Endothelial cell of umbilical vein (primary cell): ENCODE data around the gene RETREG2. TPM values are rescaled to one million over a fixed set of nuclear protein-coding genes. Genes with fewer than 3 reads are reported as not detected.
A peak's percentile ranks its signal among the peaks of the same experiment; 100 is the strongest.

Experiments used
- Bru-seq: library from RNA; stranded (reverse); fragments of 400-500 nt; gene quantifications from one replicate; lab custom pipeline; 2021; lab: Mats Ljungman, UMichigan
- BruChase-seq, 2 experiments: library from RNA; stranded (reverse); fragments of 400-500 nt; gene quantifications; one replicate each; lab custom pipeline; 2021; lab: Mats Ljungman, UMichigan
- BruUV-seq: library from RNA; stranded (reverse); fragments of 400-500 nt; replicated peaks from 2 replicates; lab custom pipeline; 2021; lab: Mats Ljungman, UMichigan
- CTCF ChIA-PET: fragments of 300-600, 350-600 bp; sonication (Branson Sonifier 250); formaldehyde crosslinking; loops from one replicate; lab custom pipeline; 2021; ENCODE audit warnings: antibody characterized with exemption, inconsistent platforms; lab: Charles Lee
- POLR2A ChIA-PET: fragments of 300-600, 350-600 bp; sonication (Branson Sonifier 250); formaldehyde crosslinking; loops from one replicate; lab custom pipeline; 2021; ENCODE audit warnings: antibody characterized with exemption, inconsistent platforms; lab: Charles Lee
- DNase-seq: peaks from one replicate; pipeline ENCODE4 v3.0.0-alpha.2; 2011; ENCODE audit warnings: low read depth, low spot score
- FAIRE-seq: peaks from 2 replicates; lab custom pipeline; 2011; peaks lifted over from hg19 to GRCh38; lab: Jason Lieb, UNC
- H2AFZ ChIP-seq: 2 replicates; pipeline ENCODE4 v1.6.0; 2012; ENCODE audit warnings: low read depth, low read length, control low read depth, inconsistent platforms
- H3K27ac ChIP-seq: 2 replicates; pipeline ENCODE4 v1.5.1; 2011; ENCODE audit warnings: low read depth, mild to moderate bottlenecking, control low read depth, low read length, moderate library complexity; ENCODE audit not compliant: insufficient read depth
- H3K27me3 ChIP-seq, 2 experiments: 2 replicates each; pipeline versions ENCODE4 v1.6.0 to v1.6.1; 2011; ENCODE audit warnings: low read length in 2 of 2, mixed read lengths in 1 of 2; ENCODE audit not compliant: control insufficient read depth in 2 of 2, insufficient read depth in 2 of 2
- H3K36me3 ChIP-seq, 2 experiments: 2 replicates in 1 of 2; 3 replicates in 1 of 2; pipeline ENCODE4 v1.5.1; 2011; ENCODE audit warnings: low read length in 2 of 2, mild to moderate bottlenecking in 1 of 2, moderate library complexity in 1 of 2; ENCODE audit not compliant: control insufficient read depth in 2 of 2, insufficient read depth in 2 of 2; ENCODE audit errors: extremely low read depth in 1 of 2
- H3K4me1 ChIP-seq: 3 replicates; pipeline ENCODE4 v1.5.1; 2011; ENCODE audit warnings: mild to moderate bottlenecking, low read length; ENCODE audit not compliant: control insufficient read depth, insufficient read depth; ENCODE audit errors: extremely low read depth
- H3K4me2 ChIP-seq: 2 replicates; pipeline ENCODE4 v1.6.1; 2011; ENCODE audit warnings: low read length, control low read depth, mixed read lengths; ENCODE audit not compliant: insufficient read depth
- H3K4me3 ChIP-seq, 3 experiments: fragments of 200-600 bp in 1 of 3; sonication (generic), shearing (Covaris generic) in 1 of 3; replicated peaks in 1 of 3; 2 replicates each; pipeline ENCODE4 v1.5.1; 2011 to 2016; ENCODE audit warnings: control low read depth in 3 of 3, low read length in 3 of 3, mild to moderate bottlenecking in 2 of 3, inconsistent platforms in 1 of 3, low read depth in 1 of 3, moderate library complexity in 1 of 3; ENCODE audit not compliant: insufficient read depth in 1 of 3
- H3K79me2 ChIP-seq: 2 replicates; pipeline ENCODE4 v1.6.0; 2012; ENCODE audit warnings: low read length, inconsistent platforms; ENCODE audit not compliant: control insufficient read depth, insufficient read depth
- H3K9ac ChIP-seq: replicated peaks from 2 replicates; pipeline ENCODE3; 2011; ENCODE audit warnings: low read length, control low read depth; ENCODE audit not compliant: insufficient read depth; ENCODE audit errors: extremely low read depth
- H3K9me1 ChIP-seq: replicated peaks from 3 replicates; pipeline ENCODE4 v1.6.0; 2011; ENCODE audit warnings: mild to moderate bottlenecking, low read length; ENCODE audit not compliant: control insufficient read depth, insufficient read depth; ENCODE audit errors: extremely low read depth
- H3K9me3 ChIP-seq: replicated peaks from 2 replicates; pipeline ENCODE4 v1.5.1; 2012; ENCODE audit warnings: low read length, inconsistent platforms; ENCODE audit not compliant: control insufficient read depth, insufficient read depth
- H4K20me1 ChIP-seq: replicated peaks from 2 replicates; pipeline ENCODE3; 2011; ENCODE audit warnings: mild to moderate bottlenecking, low read length; ENCODE audit not compliant: control insufficient read depth, insufficient read depth; ENCODE audit errors: extremely low read depth
- EZH2 ChIP-seq: IDR thresholded peaks from 2 replicates; pipeline ENCODE4 v1.6.1; 2012; ENCODE audit warnings: borderline replicate concordance, low read depth, mild to moderate bottlenecking, moderate library complexity, low read length, inconsistent platforms; ENCODE audit not compliant: severe bottlenecking
- FOS ChIP-seq: IDR thresholded peaks from 2 replicates; pipeline ENCODE4 v1.6.1; 2011; ENCODE audit warnings: mild to moderate bottlenecking, low read length, moderate library complexity, borderline replicate concordance; ENCODE audit not compliant: insufficient read depth
- GATA2 ChIP-seq: IDR thresholded peaks from 2 replicates; pipeline ENCODE4 v1.7.0; 2011; ENCODE audit warnings: low read depth, mild to moderate bottlenecking, moderate library complexity, mixed read lengths, low read length; ENCODE audit not compliant: insufficient read length, insufficient read depth
- JUN ChIP-seq: IDR thresholded peaks from 2 replicates; pipeline ENCODE4 v1.6.1; 2011; ENCODE audit warnings: borderline replicate concordance, low read depth; ENCODE audit not compliant: insufficient read length, insufficient read depth
- MYC ChIP-seq: IDR thresholded peaks from one replicate; pipeline ENCODE4 v1.6.1; 2011; ENCODE audit warnings: mild to moderate bottlenecking, low read depth, low read length
- POLR2A ChIP-seq: IDR thresholded peaks from 2 replicates; pipeline ENCODE4 v1.6.1; 2012; ENCODE audit warnings: low read depth, mild to moderate bottlenecking, control low read depth, low read length
- POLR2AphosphoS5 ChIP-seq: IDR thresholded peaks from 2 replicates; pipeline ENCODE4 v1.6.1; 2012; ENCODE audit warnings: low read depth, mild to moderate bottlenecking, control low read depth, low read length, moderate library complexity; ENCODE audit not compliant: insufficient read depth
- dilution Hi-C: fragments of 300-500 bp; cut with MboI; formaldehyde crosslinking; loops from one replicate; pipeline ENCODE4 v1.15.0; 2019; ENCODE audit warnings: low sequenced_read_pairs; ENCODE audit not compliant: extremely low pct_ligation_motif_present
- intact Hi-C: fragments of 100-400 bp; cut with micrococcal nuclease; formaldehyde crosslinking; loops from one replicate; pipeline ENCODE4 v1.10.0; 2022
- long read RNA-seq: library from polyadenylated mRNA; stranded (forward); transcript quantifications from one replicate; pipeline ENCODE4 v2.0.0, GENCODE V29; 2021
- polyA minus RNA-seq, 3 experiments: library from RNA; depleted of rRNA, polyadenylated mRNA; stranded (reverse); fragments of >200 nt; gene quantifications; 1 replicate in 1 of 3; 2 replicates in 2 of 3; pipeline ENCODE4 v1.2.3, GENCODE V29; 2011
- polyA plus RNA-seq, 4 experiments: library from polyadenylated mRNA; depleted of rRNA in 3 of 4; stranded (reverse) in 3 of 4; unstranded in 1 of 4; fragments of >200 nt; gene quantifications; 2 replicates each; pipeline versions ENCODE4 v1.2.1 to v1.2.3, GENCODE V29; 2011 to 2012; ENCODE audit warnings: missing spikeins in 1 of 4
- total RNA-seq: library from RNA; stranded (reverse); gene quantifications from 2 replicates; pipeline ENCODE4 v1.2.3, GENCODE V29; 2021
- TF ChIP-seq, protein P1 (sequence below), 2 donors: IDR thresholded peaks; 1 replicate in 1 of 2; 2 replicates in 1 of 2; pipeline ENCODE4 v1.5.1; 2011; ENCODE audit warnings: low read length in 2 of 2, mild to moderate bottlenecking in 2 of 2, moderate library complexity in 2 of 2, control low read depth in 1 of 2, inconsistent platforms in 1 of 2, low read depth in 1 of 2; ENCODE audit not compliant: insufficient read depth in 1 of 2; ENCODE audit errors: extremely low read depth in 1 of 2
- TF ChIP-seq, protein P2 (sequence below): IDR thresholded peaks from 2 replicates; pipeline ENCODE4 v1.6.1; 2011; ENCODE audit not compliant: insufficient read depth, insufficient read length

Gene RETREG2, protein sequence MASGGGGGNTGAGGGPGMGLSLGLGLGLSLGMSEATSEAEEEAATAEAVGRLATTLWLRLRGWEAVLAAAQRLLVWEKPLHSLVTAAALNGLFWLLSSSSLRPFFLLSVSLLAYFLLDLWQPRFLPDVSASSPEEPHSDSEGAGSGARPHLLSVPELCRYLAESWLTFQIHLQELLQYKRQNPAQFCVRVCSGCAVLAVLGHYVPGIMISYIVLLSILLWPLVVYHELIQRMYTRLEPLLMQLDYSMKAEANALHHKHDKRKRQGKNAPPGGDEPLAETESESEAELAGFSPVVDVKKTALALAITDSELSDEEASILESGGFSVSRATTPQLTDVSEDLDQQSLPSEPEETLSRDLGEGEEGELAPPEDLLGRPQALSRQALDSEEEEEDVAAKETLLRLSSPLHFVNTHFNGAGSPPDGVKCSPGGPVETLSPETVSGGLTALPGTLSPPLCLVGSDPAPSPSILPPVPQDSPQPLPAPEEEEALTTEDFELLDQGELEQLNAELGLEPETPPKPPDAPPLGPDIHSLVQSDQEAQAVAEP
- total RNA-seq (58.2 and 59.5 TPM in 2 replicates), polyA plus RNA-seq (68.1 and 76.1 TPM in 2 replicates), polyA minus RNA-seq (131 and 150 TPM in 2 replicates), Bru-seq, nascent RNA (percentile 73 among the genes with signal in this experiment), BruChase-seq, experiment 1, labeled RNA remaining after a 6-hour chase (percentile 92 among the genes with signal in this experiment), BruChase-seq, experiment 2, labeled RNA remaining after a 2-hour chase (percentile 85 among the genes with signal in this experiment)
- polyA plus RNA-seq (2011; cell fraction: cytosol; rRNA removed): 51.6 and 53.2 TPM in 2 replicates
- polyA plus RNA-seq (2011; cell fraction: nucleus; rRNA removed): 59.8 and 67.6 TPM in 2 replicates
- 39.7 and 46.3 TPM in 2 replicates for polyA plus RNA-seq (2012)
- 26.6 TPM for polyA minus RNA-seq (2011; cell fraction: cytosol; rRNA and poly(A)+ RNA removed)
- 41.5 and 52.4 TPM in 2 replicates for polyA minus RNA-seq (2011; cell fraction: nucleus; rRNA and poly(A)+ RNA removed)
- long read RNA-seq, full-length matches to known transcripts: 24 of 817 reads
- long read RNA-seq, partial matches to known transcripts: 2 of 817 reads
- long read RNA-seq, other reads (novel, unspliced or antisense): 791 of 817 reads

DNA sequence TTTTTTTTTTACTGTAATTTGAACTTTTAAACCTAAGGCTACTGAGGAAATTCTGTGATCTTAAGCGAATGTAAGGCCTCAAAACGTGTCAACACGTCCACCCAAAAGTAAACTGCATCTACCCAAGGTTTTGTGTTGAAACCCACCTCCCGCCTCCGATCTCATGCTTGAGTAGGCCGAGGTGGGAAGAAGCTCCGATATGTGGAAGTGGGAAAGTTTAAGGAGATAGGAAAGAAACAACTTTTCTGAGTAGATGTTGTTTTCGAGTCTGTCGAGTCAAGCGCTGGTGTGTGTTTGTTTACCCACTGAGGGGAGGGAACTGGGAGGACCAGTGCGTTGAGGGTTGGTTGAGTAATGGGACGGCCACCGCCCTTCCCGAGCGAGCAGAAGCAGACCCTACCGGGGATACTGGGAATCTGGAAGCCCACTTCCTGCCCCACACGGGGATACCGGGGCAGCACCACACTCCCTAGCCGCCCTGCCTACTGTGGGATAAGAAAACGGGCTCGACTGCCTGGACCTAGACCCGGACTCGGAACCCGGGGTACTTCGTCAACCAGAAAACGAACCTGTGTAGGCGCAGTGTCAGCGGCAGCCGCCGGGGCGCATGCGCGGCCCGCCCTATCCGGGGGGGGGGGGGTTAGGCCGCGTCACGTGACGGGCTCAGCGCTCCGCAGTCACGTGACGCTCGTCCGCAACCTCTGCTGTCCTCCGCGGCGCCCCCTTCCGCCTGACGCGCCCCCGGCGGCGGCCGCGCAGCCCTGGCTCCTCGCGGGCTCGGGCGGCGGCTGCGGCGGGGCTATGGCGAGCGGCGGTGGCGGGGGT, at the start of gene RETREG2:
Gene RETREG2, plus strand, starts transcription at position 724 of the 825 bp plus-strand sequence. Its CDS starts 78 bp downstream, at position 802.
- FAIRE-seq: peak; percentile 87
- peak within 1 kb of the TSS; percentile 44 to 81 (median 67) for H3K4me3 ChIP-seq
- peak; percentile 93 for DNase-seq
- H3K27me3 ChIP-seq: no peaks in the 10 kb centered on the region
- H2AFZ ChIP-seq: peak within 1 kb of the TSS; percentile 88
- peak within 1 kb of the TSS; percentile 95 for H3K4me2 ChIP-seq
- TF ChIP-seq, protein P1, sequence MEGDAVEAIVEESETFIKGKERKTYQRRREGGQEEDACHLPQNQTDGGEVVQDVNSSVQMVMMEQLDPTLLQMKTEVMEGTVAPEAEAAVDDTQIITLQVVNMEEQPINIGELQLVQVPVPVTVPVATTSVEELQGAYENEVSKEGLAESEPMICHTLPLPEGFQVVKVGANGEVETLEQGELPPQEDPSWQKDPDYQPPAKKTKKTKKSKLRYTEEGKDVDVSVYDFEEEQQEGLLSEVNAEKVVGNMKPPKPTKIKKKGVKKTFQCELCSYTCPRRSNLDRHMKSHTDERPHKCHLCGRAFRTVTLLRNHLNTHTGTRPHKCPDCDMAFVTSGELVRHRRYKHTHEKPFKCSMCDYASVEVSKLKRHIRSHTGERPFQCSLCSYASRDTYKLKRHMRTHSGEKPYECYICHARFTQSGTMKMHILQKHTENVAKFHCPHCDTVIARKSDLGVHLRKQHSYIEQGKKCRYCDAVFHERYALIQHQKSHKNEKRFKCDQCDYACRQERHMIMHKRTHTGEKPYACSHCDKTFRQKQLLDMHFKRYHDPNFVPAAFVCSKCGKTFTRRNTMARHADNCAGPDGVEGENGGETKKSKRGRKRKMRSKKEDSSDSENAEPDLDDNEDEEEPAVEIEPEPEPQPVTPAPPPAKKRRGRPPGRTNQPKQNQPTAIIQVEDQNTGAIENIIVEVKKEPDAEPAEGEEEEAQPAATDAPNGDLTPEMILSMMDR (IDR thresholded peaks at IDR 0.05; ENCODE audit: extremely low read depth in 1 of 2, insufficient read depth in 1 of 2, low read depth in 1 of 2, low read length in 2 of 2): peak in 1 of 2 donors; percentile 25
- TF ChIP-seq FOS: peak; percentile 63
- peak; percentile 97 for TF ChIP-seq POLR2A
- TF ChIP-seq, protein P2, sequence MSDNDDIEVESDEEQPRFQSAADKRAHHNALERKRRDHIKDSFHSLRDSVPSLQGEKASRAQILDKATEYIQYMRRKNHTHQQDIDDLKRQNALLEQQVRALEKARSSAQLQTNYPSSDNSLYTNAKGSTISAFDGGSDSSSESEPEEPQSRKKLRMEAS: peak; percentile 89
- peak; percentile 98 for TF ChIP-seq POLR2AphosphoS5
- TF ChIP-seq JUN: no peak
- no peak for TF ChIP-seq MYC
- no peak for TF ChIP-seq EZH2
- no peak for TF ChIP-seq GATA2
- peaks cover 15 to 38% of the 10 kb centered on the region in 2 experiments for H3K36me3 ChIP-seq
- no peaks in the 10 kb centered on the region for H3K9me3 ChIP-seq
- peak within 1 kb of the TSS; percentile 62 for H3K27ac ChIP-seq
- H4K20me1 ChIP-seq: no peaks in the 10 kb centered on the region
- intact Hi-C loops: loop anchor here (1.0 to 5.0 kb wide), 9 partner anchors 17 to 610 kb away; partner anchors contain the start of genes ABCB6, ANKZF1, ATG9A and CNOT9
- H3K4me1 ChIP-seq: peaks cover 18% of the 10 kb centered on the region
- CTCF ChIA-PET: interaction anchor here (2.8 to 3.4 kb wide), 3 partner anchors 23 to 117 kb away, joined by 9 to 18 read pairs (median 14); partner anchors contain the start of gene ZFAND2B
- peaks cover 22% of the 10 kb centered on the region for H3K79me2 ChIP-seq
- POLR2A ChIA-PET: no interaction called here
- no peaks in the 10 kb centered on the region for H3K9me1 ChIP-seq
- dilution Hi-C loops: no loop called here
- H3K9ac ChIP-seq: peak within 1 kb of the TSS; percentile 81
- TSS peak; percentile 78 for BruUV-seq
